Measurements from ENCODE around the gene APOBEC3F.
"Not testable (repeated sequence)": the region's sequence is repeated elsewhere in the genome, so short reads cannot be mapped to it uniquely, and the experiment has no call there.

Gene APOBEC3F

GRCh38 chr22:39017596-39018365 is 22.9 kb upstream of the APOBEC3F start:
- H3K27ac Mint-ChIP-seq, result peak overlapping the region; percentile 69
- H3K27me3 Mint-ChIP-seq, result no peaks in the 10 kb centered on the region
- no peak overlapping the region for H3K4me3 Mint-ChIP-seq
- peaks cover 64% of the 10 kb centered on the region for H3K4me1 Mint-ChIP-seq (ENCODE audit: low read depth)
- peaks cover 57% of the 10 kb centered on the region for H3K36me3 Mint-ChIP-seq (ENCODE audit: low read depth)
- DNase-seq, result no peak
- H3K9me3 Mint-ChIP-seq, result no peaks in the 10 kb centered on the region

- H3K27ac Mint-ChIP-seq, result peak overlapping the region; percentile 96
- H3K36me3 Mint-ChIP-seq (ENCODE audit: low read depth), result peaks cover 69% of the 10 kb centered on the region
- DNase-seq, H3K9me3 Mint-ChIP-seq, H3K27me3 Mint-ChIP-seq: not testable (repeated sequence)
- peaks cover 65% of the 10 kb centered on the region for H3K4me1 Mint-ChIP-seq (ENCODE audit: low read depth)
- H3K4me3 Mint-ChIP-seq, result peak overlapping the region; percentile 90
These were observed 20.5 kb upstream of the APOBEC3F start for GRCh38 chr22:39020021-39020651.

GRCh38 chr22:39021552-39022250 is 19.0 kb upstream of the APOBEC3F start:
- H3K36me3 Mint-ChIP-seq (ENCODE audit: low read depth), result peaks cover 77% of the 10 kb centered on the region
- H3K9me3 Mint-ChIP-seq, result no peaks in the 10 kb centered on the region
- peaks cover 63% of the 10 kb centered on the region for H3K4me1 Mint-ChIP-seq (ENCODE audit: low read depth)

GRCh38 chr22:39024519-39025308 is 15.9 kb upstream of the APOBEC3F start:
- peak overlapping the region; percentile 90 for H3K4me3 Mint-ChIP-seq
- DNase-seq, result no peak
- H3K27ac Mint-ChIP-seq, result peak overlapping the region; percentile 87
- H3K9me3 Mint-ChIP-seq, result no peaks in the 10 kb centered on the region
- H3K36me3 Mint-ChIP-seq (ENCODE audit: low read depth), result peaks cover 69% of the 10 kb centered on the region
- no peaks in the 10 kb centered on the region for H3K27me3 Mint-ChIP-seq
- H3K4me1 Mint-ChIP-seq (ENCODE audit: low read depth), result peaks cover 58% of the 10 kb centered on the region

More at GRCh38 chr22:39021552-39022250, 19.0 kb upstream of the APOBEC3F start:
- peak overlapping the region; percentile 90 for H3K4me3 Mint-ChIP-seq
- no peaks in the 10 kb centered on the region for H3K27me3 Mint-ChIP-seq
- H3K27ac Mint-ChIP-seq, result peak overlapping the region; percentile 96
- no peak for DNase-seq

GRCh38 chr22:39026509-39027150 is 14.0 kb upstream of the APOBEC3F start:
- H3K36me3 Mint-ChIP-seq (ENCODE audit: low read depth), result peaks cover 64% of the 10 kb centered on the region
- H3K9me3 Mint-ChIP-seq, result no peaks in the 10 kb centered on the region
- H3K4me1 Mint-ChIP-seq (ENCODE audit: low read depth), result peaks cover 47% of the 10 kb centered on the region
- H3K27ac Mint-ChIP-seq, result peak overlapping the region; percentile 63
- H3K27me3 Mint-ChIP-seq, result no peaks in the 10 kb centered on the region
- no peak overlapping the region for H3K4me3 Mint-ChIP-seq
- no peak for DNase-seq

GRCh38 chr22:39027717-39028116 is 12.9 kb upstream of the APOBEC3F start:
- H3K27ac Mint-ChIP-seq, result peak overlapping the region; percentile 82
- no peaks in the 10 kb centered on the region for H3K27me3 Mint-ChIP-seq
- H3K36me3 Mint-ChIP-seq (ENCODE audit: low read depth), result peaks cover 62% of the 10 kb centered on the region

GRCh38 chr22:39028281-39028680 is 12.4 kb upstream of the APOBEC3F start:
- Mint-ChIP-seq H3K27me3 (no peaks in the 10 kb centered on the region), H3K4me1 (ENCODE audit: low read depth) (peaks cover 35% of the 10 kb centered on the region), H3K9me3 (no peaks in the 10 kb centered on the region), H3K4me3 (no peak overlapping the region), H3K27ac (peak overlapping the region; percentile 82), H3K36me3 (ENCODE audit: low read depth) (peaks cover 63% of the 10 kb centered on the region)
- no peak for DNase-seq

More at GRCh38 chr22:39027717-39028116, 12.9 kb upstream of the APOBEC3F start:
- no peak for DNase-seq
- Mint-ChIP-seq H3K4me1 (ENCODE audit: low read depth) (peaks cover 36% of the 10 kb centered on the region), H3K4me3 (no peak overlapping the region), H3K9me3 (no peaks in the 10 kb centered on the region)

GRCh38 chr22:39029227-39029626 is 11.4 kb upstream of the APOBEC3F start:
- no peak for DNase-seq
- Mint-ChIP-seq H3K27me3 (no peaks in the 10 kb centered on the region), H3K4me1 (ENCODE audit: low read depth) (peaks cover 27% of the 10 kb centered on the region), H3K27ac (no peak overlapping the region), H3K36me3 (ENCODE audit: low read depth) (peaks cover 60% of the 10 kb centered on the region), H3K4me3 (no peak overlapping the region), H3K9me3 (no peaks in the 10 kb centered on the region)

GRCh38 chr22:39030705-39031104 is 10.0 kb upstream of the APOBEC3F start:
- Mint-ChIP-seq H3K36me3 (ENCODE audit: low read depth) (peaks cover 46% of the 10 kb centered on the region), H3K4me3 (no peak overlapping the region), H3K27ac (peak overlapping the region; percentile 8), H3K27me3 (no peaks in the 10 kb centered on the region), H3K9me3 (no peaks in the 10 kb centered on the region), H3K4me1 (ENCODE audit: low read depth) (peaks cover 14% of the 10 kb centered on the region)
- DNase-seq, result no peak

GRCh38 chr22:39031434-39032295 is 9.0 kb upstream of the APOBEC3F start:
- H3K9me3 Mint-ChIP-seq, DNase-seq, H3K27ac Mint-ChIP-seq, H3K27me3 Mint-ChIP-seq, H3K4me3 Mint-ChIP-seq: not testable (repeated sequence)
- Mint-ChIP-seq H3K4me1 (ENCODE audit: low read depth) (peaks cover 14% of the 10 kb centered on the region), H3K36me3 (ENCODE audit: low read depth) (peaks cover 38% of the 10 kb centered on the region)

- not testable (repeated sequence) for H3K9me3 Mint-ChIP-seq, DNase-seq, H3K27me3 Mint-ChIP-seq, H3K4me3 Mint-ChIP-seq
- Mint-ChIP-seq H3K36me3 (ENCODE audit: low read depth) (peaks cover 22% of the 10 kb centered on the region), H3K27ac (peak overlapping the region; percentile 24), H3K4me1 (ENCODE audit: low read depth) (peaks cover 34% of the 10 kb centered on the region)
These were observed 3.6 kb upstream of the APOBEC3F start for GRCh38 chr22:39037071-39037470.

- DNase-seq, result no peak
- Mint-ChIP-seq H3K36me3 (ENCODE audit: low read depth) (peaks cover 20% of the 10 kb centered on the region), H3K27ac (peak overlapping the region; percentile 86), H3K4me3 (peak overlapping the region; percentile 64), H3K4me1 (ENCODE audit: low read depth) (peaks cover 47% of the 10 kb centered on the region), H3K9me3 (no peaks in the 10 kb centered on the region), H3K27me3 (no peaks in the 10 kb centered on the region)
These were observed 1.1 kb upstream of the APOBEC3F start for GRCh38 chr22:39039306-39040126.
